Brain microvascular endothelial cell (primary cell): ENCODE measurements around the gene LSAMP.

ENCODE experiments used
- DNase-seq: peaks from one replicate; pipeline ENCODE4 v3.0.0-alpha.2; 2020
- H3K27ac ChIP-seq: fragments of 250-450 bp; sonication (Bioruptor Pico); 2 replicates; pipeline ENCODE4 v1.5.1; 2020; ENCODE audit warnings: mild to moderate bottlenecking, moderate library complexity
- H3K27me3 ChIP-seq: fragments of 250-450 bp; sonication (Bioruptor Pico); replicated peaks from 2 replicates; pipeline ENCODE4 v1.5.1; 2020; ENCODE audit warnings: mild to moderate bottlenecking
- H3K36me3 ChIP-seq: fragments of 250-450 bp; sonication (Bioruptor Pico); replicated peaks from 2 replicates; pipeline ENCODE4 v1.5.1; 2020; ENCODE audit warnings: mild to moderate bottlenecking
- H3K4me3 ChIP-seq: 2 replicates; pipeline ENCODE4 v1.5.1; 2011; ENCODE audit warnings: low read depth, mild to moderate bottlenecking, control low read depth, low read length, moderate library complexity
- in situ Hi-C: cut with HindIII; loops from 2 replicates; pipeline ENCODE4 v1.10.0; 2017; ENCODE audit warnings: low sequenced_read_pairs, low pct_ligation_motif_present
- TF ChIP-seq, protein P1 (sequence below): IDR thresholded peaks from 2 replicates; pipeline ENCODE4 v1.5.1; 2011; ENCODE audit warnings: low read depth, mild to moderate bottlenecking, moderate library complexity, low read length, control low read depth, inconsistent platforms; ENCODE audit errors: missing control alignments

The LSAMP gene

GRCh38 chr3:115843206-115843605 is 602.1 kb downstream of the LSAMP start:
- no peak for DNase-seq
- no peak overlapping the region for H3K27ac ChIP-seq
- TF ChIP-seq, protein P1, sequence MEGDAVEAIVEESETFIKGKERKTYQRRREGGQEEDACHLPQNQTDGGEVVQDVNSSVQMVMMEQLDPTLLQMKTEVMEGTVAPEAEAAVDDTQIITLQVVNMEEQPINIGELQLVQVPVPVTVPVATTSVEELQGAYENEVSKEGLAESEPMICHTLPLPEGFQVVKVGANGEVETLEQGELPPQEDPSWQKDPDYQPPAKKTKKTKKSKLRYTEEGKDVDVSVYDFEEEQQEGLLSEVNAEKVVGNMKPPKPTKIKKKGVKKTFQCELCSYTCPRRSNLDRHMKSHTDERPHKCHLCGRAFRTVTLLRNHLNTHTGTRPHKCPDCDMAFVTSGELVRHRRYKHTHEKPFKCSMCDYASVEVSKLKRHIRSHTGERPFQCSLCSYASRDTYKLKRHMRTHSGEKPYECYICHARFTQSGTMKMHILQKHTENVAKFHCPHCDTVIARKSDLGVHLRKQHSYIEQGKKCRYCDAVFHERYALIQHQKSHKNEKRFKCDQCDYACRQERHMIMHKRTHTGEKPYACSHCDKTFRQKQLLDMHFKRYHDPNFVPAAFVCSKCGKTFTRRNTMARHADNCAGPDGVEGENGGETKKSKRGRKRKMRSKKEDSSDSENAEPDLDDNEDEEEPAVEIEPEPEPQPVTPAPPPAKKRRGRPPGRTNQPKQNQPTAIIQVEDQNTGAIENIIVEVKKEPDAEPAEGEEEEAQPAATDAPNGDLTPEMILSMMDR: no peak
- H3K4me3 ChIP-seq: no peak overlapping the region
- no peaks in the 10 kb centered on the region for H3K27me3 ChIP-seq
- H3K36me3 ChIP-seq: no peaks in the 10 kb centered on the region
- in situ Hi-C loops: no loop called here

DNA sequence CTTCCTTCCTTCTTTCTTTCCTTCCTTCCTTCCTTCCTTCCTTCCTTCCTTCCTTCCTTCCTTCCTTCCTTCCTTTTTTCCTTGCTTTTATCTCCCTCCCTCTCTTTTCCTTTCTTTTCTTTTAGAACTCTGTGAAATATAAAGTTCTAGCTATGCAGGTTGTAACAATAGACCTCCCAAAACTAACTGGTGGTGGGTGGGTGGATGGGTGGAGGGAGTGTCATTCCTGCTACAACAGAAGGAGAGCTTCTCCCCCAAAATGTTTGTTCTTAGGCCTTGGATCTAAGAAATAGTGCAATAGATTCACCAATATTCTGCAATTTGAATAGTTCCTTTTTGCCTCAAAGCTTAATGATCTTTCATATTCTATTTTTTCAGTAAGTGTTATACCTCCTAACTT is 606.0 kb downstream of the LSAMP start:
- TF ChIP-seq, protein P1: no peak
- Histone ChIP-seq H3K27me3 (no peaks in the 10 kb centered on the region), H3K36me3 (no peaks in the 10 kb centered on the region), H3K4me3 (no peak overlapping the region), H3K27ac (no peak overlapping the region)
- in situ Hi-C loops: no loop called here
- no peak for DNase-seq

DNA sequence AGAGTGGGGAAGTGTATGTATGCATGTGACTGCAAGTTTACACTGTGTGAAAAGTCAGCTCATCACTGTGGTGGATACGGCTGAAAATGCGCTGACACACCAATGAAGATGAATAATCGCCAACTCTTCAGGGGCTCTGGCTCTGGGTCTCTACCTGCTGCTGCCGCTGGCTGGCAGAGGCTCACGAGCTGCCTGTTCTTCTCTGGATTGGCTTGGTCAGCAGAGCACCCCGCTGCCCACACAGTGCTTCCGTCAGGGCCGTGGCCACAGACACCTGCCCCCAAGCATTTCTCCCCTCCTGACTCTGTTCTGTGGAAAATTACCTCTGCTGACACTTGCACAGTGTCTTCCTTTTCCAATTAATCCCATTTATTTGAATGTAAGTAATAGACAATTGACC is 606.5 kb downstream of the LSAMP start:
- Histone ChIP-seq H3K27me3 (no peaks in the 10 kb centered on the region), H3K4me3 (no peak overlapping the region), H3K27ac (no peak overlapping the region), H3K36me3 (no peaks in the 10 kb centered on the region)
- TF ChIP-seq, protein P1: no peak
- in situ Hi-C loops: no loop called here
- DNase-seq: no peak

- TF ChIP-seq, protein P1: peak; percentile 63
- H3K27ac ChIP-seq: no peak overlapping the region
- no peaks in the 10 kb centered on the region for H3K27me3 ChIP-seq
- DNase-seq: no peak
- no peak overlapping the region for H3K4me3 ChIP-seq
- in situ Hi-C loops: no loop called here
- H3K36me3 ChIP-seq: no peaks in the 10 kb centered on the region
These were observed 608.3 kb downstream of the LSAMP start for GRCh38 chr3:115836944-115837343.

DNA sequence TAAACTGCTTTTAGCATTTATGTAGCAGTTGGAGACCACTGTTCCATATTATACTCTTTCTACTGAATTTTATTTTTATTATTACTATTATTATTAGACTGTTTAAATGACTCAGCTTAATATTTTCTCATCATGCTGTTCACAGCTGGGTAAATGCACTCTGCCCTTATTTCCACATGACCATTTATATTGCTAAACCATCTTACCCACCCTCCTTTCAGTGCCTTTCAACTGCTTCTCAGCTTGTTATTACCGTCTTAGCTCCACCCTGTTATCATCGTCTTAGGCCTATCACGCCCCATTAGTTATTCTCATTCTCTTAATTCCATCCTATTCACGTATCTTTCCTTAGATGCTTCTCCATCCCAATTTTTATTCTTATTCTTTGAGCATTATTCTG is 609.3 kb downstream of the LSAMP start:
- TF ChIP-seq, protein P1: no peak
- DNase-seq: no peak
- Histone ChIP-seq H3K4me3 (no peak overlapping the region), H3K27me3 (no peaks in the 10 kb centered on the region), H3K27ac (no peak overlapping the region), H3K36me3 (no peaks in the 10 kb centered on the region)
- in situ Hi-C loops: no loop called here

DNA sequence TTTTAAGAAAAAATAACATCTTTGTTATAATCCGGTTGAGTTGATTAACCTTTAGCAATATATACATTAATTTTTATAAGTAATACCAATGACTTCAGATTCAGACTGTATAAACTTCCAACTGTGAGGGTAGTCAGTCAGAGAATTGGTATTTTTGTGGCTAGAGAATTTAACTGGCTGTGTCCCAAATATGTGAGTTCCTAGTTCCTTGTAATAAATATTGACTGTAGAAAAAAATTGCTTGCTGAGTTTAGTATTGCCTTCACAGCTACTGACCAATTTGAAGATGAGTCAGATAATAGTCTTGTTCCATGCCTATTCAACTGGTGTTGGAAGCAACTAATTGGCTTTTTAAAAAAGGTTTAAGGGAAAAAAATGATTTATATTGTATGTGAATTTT is 611.2 kb downstream of the LSAMP start:
- Histone ChIP-seq H3K27me3 (no peaks in the 10 kb centered on the region), H3K36me3 (no peaks in the 10 kb centered on the region), H3K4me3 (no peak overlapping the region), H3K27ac (no peak overlapping the region)
- TF ChIP-seq, protein P1: no peak
- peak; percentile 77 for DNase-seq
- in situ Hi-C loops: no loop called here
